ENCODE measurements around the gene PARD6A. TPM values are rescaled to one million over a fixed set of nuclear protein-coding genes. Genes with fewer than 3 reads are reported as not detected.

PARD6A gene
- total RNA-seq, 1 experiment from 2014 or later, result 5.6 TPM

DNA sequence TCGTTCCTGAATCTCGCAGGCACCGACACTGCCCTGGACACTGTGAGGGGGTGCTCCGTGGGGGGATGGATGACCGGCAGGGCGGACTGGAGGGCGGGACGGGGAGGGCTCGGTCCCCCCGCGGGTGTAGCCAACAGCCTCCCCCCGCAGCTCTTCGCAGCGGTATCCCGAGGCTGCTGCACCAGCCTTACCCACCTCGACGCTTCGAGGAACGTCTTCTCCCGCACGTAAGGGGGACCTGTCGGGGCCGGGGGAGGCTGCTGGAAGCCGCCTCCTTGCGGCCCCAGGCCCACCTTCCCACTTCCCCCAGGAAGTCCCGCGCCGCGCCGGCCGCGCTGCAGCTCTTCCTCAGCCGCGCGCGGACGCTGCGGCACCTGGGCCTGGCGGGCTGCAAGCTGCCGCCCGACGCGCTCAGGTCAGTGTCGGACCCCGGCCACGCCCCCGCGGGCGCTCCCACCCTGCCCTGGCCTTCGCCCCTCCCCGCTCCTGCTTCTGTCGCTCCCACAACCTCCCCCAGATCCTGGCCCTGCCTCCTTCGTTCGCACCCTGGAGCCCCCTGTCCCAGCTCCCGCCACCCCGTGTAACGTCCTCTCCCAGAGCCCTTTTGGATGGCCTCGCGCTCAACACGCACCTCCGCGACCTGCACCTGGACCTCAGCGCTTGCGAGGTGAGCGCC is 12.5 kb upstream of the PARD6A start (continued):
- TF ChIP-seq CTCF (IDR thresholded peaks at IDR 0.05 in 2 of 3, conservative IDR thresholded peaks at IDR 0.05 in 1 of 3; ENCODE audit: borderline replicate concordance in 1 of 3, insufficient read depth in 1 of 3, low read depth in 2 of 3, low read length in 2 of 3) (no peak), ELF1 (IDR thresholded peaks at IDR 0.05; ENCODE audit: borderline replicate concordance, low read depth) (no peak), SIN3A (IDR thresholded peaks at IDR 0.05; ENCODE audit: low read depth) (no peak), CEBPB (IDR thresholded peaks at IDR 0.05; ENCODE audit: low read depth) (no peak), ZFX (IDR thresholded peaks at IDR 0.05) (no peak), EZH2 (IDR thresholded peaks at IDR 0.05) (no peak)
- TF ChIP-seq, protein P1, sequence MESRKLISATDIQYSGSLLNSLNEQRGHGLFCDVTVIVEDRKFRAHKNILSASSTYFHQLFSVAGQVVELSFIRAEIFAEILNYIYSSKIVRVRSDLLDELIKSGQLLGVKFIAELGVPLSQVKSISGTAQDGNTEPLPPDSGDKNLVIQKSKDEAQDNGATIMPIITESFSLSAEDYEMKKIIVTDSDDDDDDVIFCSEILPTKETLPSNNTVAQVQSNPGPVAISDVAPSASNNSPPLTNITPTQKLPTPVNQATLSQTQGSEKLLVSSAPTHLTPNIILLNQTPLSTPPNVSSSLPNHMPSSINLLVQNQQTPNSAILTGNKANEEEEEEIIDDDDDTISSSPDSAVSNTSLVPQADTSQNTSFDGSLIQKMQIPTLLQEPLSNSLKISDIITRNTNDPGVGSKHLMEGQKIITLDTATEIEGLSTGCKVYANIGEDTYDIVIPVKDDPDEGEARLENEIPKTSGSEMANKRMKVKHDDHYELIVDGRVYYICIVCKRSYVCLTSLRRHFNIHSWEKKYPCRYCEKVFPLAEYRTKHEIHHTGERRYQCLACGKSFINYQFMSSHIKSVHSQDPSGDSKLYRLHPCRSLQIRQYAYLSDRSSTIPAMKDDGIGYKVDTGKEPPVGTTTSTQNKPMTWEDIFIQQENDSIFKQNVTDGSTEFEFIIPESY (IDR thresholded peaks at IDR 0.05; ENCODE audit: extremely low read depth, insufficient replicate concordance, low read length), result no peak

GRCh38 chr16:67648764-67649407 is 11.9 kb upstream of the PARD6A start:
- TF ChIP-seq POLR2A (IDR thresholded peaks at IDR 0.05; ENCODE audit: borderline replicate concordance, extremely low read depth, insufficient read depth, insufficient read length) (no peak), SRF (IDR thresholded peaks at IDR 0.05; ENCODE audit: low read depth) (no peak), EZH2phosphoT487 (IDR thresholded peaks at IDR 0.05; ENCODE audit: borderline replicate concordance) (no peak), EZH2 (IDR thresholded peaks at IDR 0.05) (no peak), EGR1 (IDR thresholded peaks at IDR 0.05; ENCODE audit: low read depth) (no peak), REST (IDR thresholded peaks at IDR 0.05; ENCODE audit: low read depth) (no peak), YY1 (IDR thresholded peaks at IDR 0.05; ENCODE audit: extremely low read depth, insufficient replicate concordance, low read depth, low read length) (no peak), TCF7L2 (IDR thresholded peaks at IDR 0.05; ENCODE audit: borderline replicate concordance, extremely low read depth, insufficient read depth, insufficient read length) (no peak)
- Histone ChIP-seq H2AFZ (ENCODE audit: low read depth, low read length, poor library complexity, severe bottlenecking) (no peak overlapping the region), H3K27me3 (ENCODE audit: insufficient read depth, low read length) (no peaks in the 10 kb centered on the region), H3K9me3 (ENCODE audit: control insufficient read depth in 1 of 2, insufficient read depth in 1 of 2, low read depth in 1 of 2, low read length in 2 of 2) (no peaks in the 10 kb centered on the region), H3K27ac (ENCODE audit: low read depth, low read length) (no peak overlapping the region), H3K79me2 (ENCODE audit: insufficient read depth, low read length) (peaks cover 2% of the 10 kb centered on the region; the same call in 1 of the 2 replicates), H3K36me3 (ENCODE audit: control insufficient read depth in 1 of 2, insufficient read depth in 2 of 2, low read length in 2 of 2) (no peaks in the 10 kb centered on the region), H3K9ac (ENCODE audit: low read length) (no peak overlapping the region), H4K20me1 (ENCODE audit: insufficient read depth) (no peaks in the 10 kb centered on the region), H3K4me2 (ENCODE audit: low read length) (no peak overlapping the region), H3K9me2 (ENCODE audit: insufficient read depth) (no peaks in the 10 kb centered on the region), H3K4me1 (ENCODE audit: control insufficient read depth in 1 of 2, insufficient read depth in 2 of 2, low read length in 2 of 2) (peaks cover 0 to 11% of the 10 kb centered on the region in 2 experiments; a peak in 1 of 4 replicates), H3K4me3 (replicated peaks in 1 of 2; ENCODE audit: low read depth in 1 of 2, low read length in 2 of 2) (no peak overlapping the region)
- ChIA-PET RAD21 (ENCODE audit: low non-redundant PET in 1 of 2, low total read pairs in 2 of 2, uncharacterized antibody in 2 of 2, unreplicated experiment in 2 of 2) (no interaction called here), POLR2A (no interaction called here), CTCF (no interaction called here)
- no TSS peak for BruUV-seq (replicated peaks)
- no peak for ATAC-seq
- intact Hi-C loops (cut with micrococcal nuclease), result no loop called here
- no peak for DNase-seq (ENCODE audit: low read depth, low spot score)

Measured in HCT116 (cell line).